ENCODE measurements around the gene UACA. TPM values are rescaled to one million over a fixed set of nuclear protein-coding genes. Genes with fewer than 3 reads are reported as not detected.

UACA gene
- total and polyA plus RNA-seq, 2 of the 8 experiments (the other 6 are each of a cell fraction or from before 2014, with no cell fraction given) = 28.6 to 38.9 TPM

DNA sequence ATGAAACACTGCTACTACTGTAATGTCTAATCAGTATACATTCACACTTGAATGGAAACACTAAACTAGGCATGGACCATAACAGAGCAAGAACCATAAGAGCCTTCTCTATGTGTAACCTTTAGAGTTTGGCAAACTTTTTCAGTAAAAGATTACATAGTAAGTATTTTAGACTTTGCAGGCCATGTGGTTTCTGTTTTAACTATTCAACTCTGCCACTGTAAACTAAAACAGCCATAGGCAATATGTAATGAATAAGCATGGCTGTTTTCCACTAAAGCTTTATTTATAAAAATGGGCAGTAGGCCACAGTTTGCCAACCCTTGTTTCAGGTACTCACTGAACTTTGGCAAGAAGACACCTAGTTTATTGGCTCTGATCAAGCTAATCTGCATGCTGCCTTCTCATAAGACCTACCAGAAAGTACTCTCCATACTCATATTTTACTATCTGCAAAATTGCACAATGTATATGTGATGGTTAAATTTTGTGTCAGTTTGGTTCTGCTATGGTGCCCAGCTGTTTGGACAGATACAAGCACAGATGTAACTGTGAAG is 46.0 kb downstream of the UACA start (continued):
- TF ChIP-seq TAF1 (IDR thresholded peaks at IDR 0.05; ENCODE audit: low read depth, low read length) (no peak), PHF8 (conservative IDR thresholded peaks at IDR 0.05; ENCODE audit: low read depth, low read length) (no peak), POU5F1 (IDR thresholded peaks at IDR 0.05; ENCODE audit: low read depth, low read length) (no peak), SIRT6 (IDR thresholded peaks at IDR 0.05; ENCODE audit: low read length) (no peak), GTF2F1 (IDR thresholded peaks at IDR 0.05; ENCODE audit: borderline replicate concordance, low read depth, low read length) (no peak), RBBP5 (IDR thresholded peaks at IDR 0.05; ENCODE audit: borderline replicate concordance, low read depth, low read length) (no peak), RXRA (IDR thresholded peaks at IDR 0.05; ENCODE audit: insufficient read depth, low read depth, low read length) (no peak)
